SK-N-SH (cell line): Measurements from ENCODE around the gene UBE3C. TPM values are rescaled to one million over a fixed set of nuclear protein-coding genes. Genes with fewer than 3 reads are reported as not detected.

Experiments used
- CTCF ChIA-PET: fragments of 300-600, 350-600 bp; formaldehyde crosslinking; extraction: SDS; loops from one replicate; lab custom pipeline; 2021; lab: Yijun Ruan, JAX
- POLR2A ChIA-PET: fragments of 350-600 bp; sonication (Branson Sonifier 250); formaldehyde crosslinking; extraction: SDS; loops from one replicate; lab custom pipeline; 2020; ENCODE audit warnings: antibody characterized with exemption, inconsistent platforms; lab: Yijun Ruan, JAX
- DNase-seq: peaks from one replicate; pipeline ENCODE4 v3.0.0; 2012
- H2AFZ ChIP-seq: fragments of 200-600 bp; sonication (generic); 2 replicates; pipeline ENCODE4 v1.8.1; 2016; ENCODE audit warnings: antibody characterized with exemption, mild to moderate bottlenecking, low read depth
- H3F3A ChIP-seq: fragments of 200-600 bp; sonication (generic); replicated peaks from 2 replicates; pipeline ENCODE3; 2016; ENCODE audit warnings: antibody characterized with exemption, mild to moderate bottlenecking; ENCODE audit not compliant: insufficient read depth
- H3K27ac ChIP-seq, 2 experiments: fragments of 200-500 bp in 1 of 2; fragments of 200-600 bp in 1 of 2; sonication (Bioruptor generic) in 1 of 2; sonication (generic), shearing (Covaris generic) in 1 of 2; 2 replicates each; pipeline versions ENCODE4 v1.5.1 to v1.6.1; 2014 to 2016; ENCODE audit warnings: low read depth in 2 of 2, inconsistent platforms in 1 of 2, low read length in 1 of 2, mild to moderate bottlenecking in 1 of 2, mixed read lengths in 1 of 2
- H3K27me3 ChIP-seq: fragments of 200-600 bp; sonication (generic), shearing (Covaris generic); 2 replicates; pipeline ENCODE4 v1.6.1; 2016; ENCODE audit warnings: mixed run types; ENCODE audit not compliant: insufficient read depth
- H3K36me3 ChIP-seq, 2 experiments: fragments of 200-500 bp in 1 of 2; fragments of 200-600 bp in 1 of 2; sonication (Bioruptor generic) in 1 of 2; sonication (generic) in 1 of 2; replicated peaks in 1 of 2; 2 replicates each; pipeline versions ENCODE3 to v1.5.1; 2014 to 2016; ENCODE audit warnings: low read length in 1 of 2, mild to moderate bottlenecking in 1 of 2; ENCODE audit not compliant: insufficient read depth in 2 of 2, control insufficient read depth in 1 of 2
- H3K4me1 ChIP-seq, 2 experiments: fragments of 200-500 bp in 1 of 2; fragments of 200-600 bp in 1 of 2; sonication (Bioruptor generic) in 1 of 2; sonication (generic), shearing (Covaris generic) in 1 of 2; 2 replicates each; pipeline versions ENCODE4 v1.5.1 to v1.6.1; 2014 to 2016; ENCODE audit warnings: low read depth in 1 of 2, low read length in 1 of 2, mixed run types in 1 of 2; ENCODE audit not compliant: insufficient read depth in 2 of 2, control insufficient read depth in 1 of 2
- H3K4me2 ChIP-seq: fragments of 200-600 bp; sonication (generic), shearing (Covaris generic); 2 replicates; pipeline ENCODE4 v1.6.1; 2017; ENCODE audit warnings: mixed run types
- H3K4me3 ChIP-seq, 2 experiments: fragments of 200-500 bp in 1 of 2; fragments of 200-600 bp in 1 of 2; sonication (Bioruptor generic) in 1 of 2; sonication (generic), shearing (Covaris generic) in 1 of 2; 2 replicates each; pipeline versions ENCODE4 v1.5.1 to v1.8.1; 2014 to 2016; ENCODE audit warnings: low read depth in 2 of 2, inconsistent platforms in 1 of 2, low read length in 1 of 2, mild to moderate bottlenecking in 1 of 2, mixed read lengths in 1 of 2, moderate library complexity in 1 of 2
- H3K79me2 ChIP-seq: fragments of 200-600 bp; sonication (generic); 2 replicates; pipeline ENCODE4 v1.8.1; 2017; ENCODE audit warnings: mild to moderate bottlenecking; ENCODE audit not compliant: insufficient read depth
- H3K9ac ChIP-seq: fragments of 200-600 bp; sonication (generic); 2 replicates; pipeline ENCODE4 v1.6.1; 2017; ENCODE audit warnings: mixed run types
- H3K9me2 ChIP-seq: fragments of 200-600 bp; sonication (generic); 2 replicates; pipeline ENCODE4 v1.6.1; 2017; ENCODE audit warnings: mixed run types
- H3K9me3 ChIP-seq: fragments of 200-600 bp; sonication (generic); 2 replicates; pipeline ENCODE4 v1.6.1; 2017; ENCODE audit warnings: mixed run types, mild to moderate bottlenecking, moderate library complexity
- H4K20me1 ChIP-seq: fragments of 200-600 bp; sonication (generic); 2 replicates; pipeline ENCODE4 v1.6.1; 2017; ENCODE audit warnings: mild to moderate bottlenecking, mixed run types; ENCODE audit not compliant: insufficient read depth
- CHD2 ChIP-seq: fragments of 150-350 bp; IDR thresholded peaks from 2 replicates; pipeline ENCODE4 v1.6.1; 2018; ENCODE audit warnings: low read length; ENCODE audit not compliant: partially characterized antibody
- ELF1 ChIP-seq: IDR thresholded peaks from 2 replicates; pipeline ENCODE4 v1.4.0; 2012
- EP300 ChIP-seq, 2 experiments: IDR thresholded peaks; 2 replicates each; pipeline versions ENCODE4 v1.4.0 to v1.6.1; 2012; ENCODE audit warnings: borderline replicate concordance in 1 of 2, low read depth in 1 of 2, low read length in 1 of 2
- FOSL2 ChIP-seq: IDR thresholded peaks from 2 replicates; pipeline ENCODE4 v1.4.0; 2012; ENCODE audit warnings: low read depth, mild to moderate bottlenecking, moderate library complexity, borderline replicate concordance
- FOXJ3 ChIP-seq: sonication (generic); formaldehyde crosslinking; IDR thresholded peaks from 2 replicates; pipeline ENCODE4 v1.5.1; 2020; ENCODE audit warnings: mild to moderate bottlenecking, missing genetic modification reagents
- FOXM1 ChIP-seq: IDR thresholded peaks from 2 replicates; pipeline ENCODE4 v1.4.0; 2012; ENCODE audit warnings: low read depth, mild to moderate bottlenecking
- GABPA ChIP-seq: IDR thresholded peaks from 2 replicates; pipeline ENCODE4 v1.4.0; 2012; ENCODE audit warnings: low read depth, mild to moderate bottlenecking
- JUND ChIP-seq: IDR thresholded peaks from 2 replicates; pipeline ENCODE4 v1.4.0; 2012
- NFIC ChIP-seq: IDR thresholded peaks from 2 replicates; pipeline ENCODE4 v1.4.0; 2012; ENCODE audit warnings: borderline replicate concordance
- NRF1 ChIP-seq: IDR thresholded peaks from 2 replicates; pipeline ENCODE4 v1.6.1; 2012; ENCODE audit warnings: low read depth, mild to moderate bottlenecking, low read length
- POLR2AphosphoS5 ChIP-seq: IDR thresholded peaks from 2 replicates; pipeline ENCODE4 v1.6.1; 2012; ENCODE audit warnings: low read depth, low read length
- RFX5 ChIP-seq: IDR thresholded peaks from 2 replicates; pipeline ENCODE4 v1.6.1; 2012; ENCODE audit warnings: mild to moderate bottlenecking, improper control_type of control experiment, low read length
- RXRA ChIP-seq: IDR thresholded peaks from 2 replicates; pipeline ENCODE4 v1.4.0; 2012; ENCODE audit warnings: low read depth, mild to moderate bottlenecking, borderline replicate concordance
- SIN3A ChIP-seq: IDR thresholded peaks from 2 replicates; pipeline ENCODE4 v1.6.1; 2012; ENCODE audit warnings: low read depth, mild to moderate bottlenecking, low read length, moderate library complexity, borderline replicate concordance
- TAF1 ChIP-seq: IDR thresholded peaks from 2 replicates; pipeline ENCODE4 v1.6.1; 2012; ENCODE audit warnings: low read depth, mild to moderate bottlenecking, low read length, moderate library complexity, borderline replicate concordance
- TCF12 ChIP-seq: IDR thresholded peaks from 2 replicates; pipeline ENCODE4 v1.4.0; 2012
- TEAD4 ChIP-seq: IDR thresholded peaks from 2 replicates; pipeline ENCODE4 v1.4.0; 2012; ENCODE audit warnings: mild to moderate bottlenecking, borderline replicate concordance; ENCODE audit not compliant: insufficient read depth
- YY1 ChIP-seq: IDR thresholded peaks from 2 replicates; pipeline ENCODE4 v1.4.0; 2012; ENCODE audit warnings: low read depth, mild to moderate bottlenecking
- WGBS: methylation state at CpG from one replicate; pipeline ENCODE4 v1.1.6; 2017; ENCODE audit warnings: low lambda C conversion rate; 5-methylcytosine and 5-hydroxymethylcytosine counted together
- polyA plus RNA-seq, 3 experiments: library from polyadenylated mRNA; depleted of rRNA; stranded (reverse); fragments of >200 nt; gene quantifications; 2 replicates each; pipeline ENCODE4 v1.2.3, GENCODE V29; 2012
- TF ChIP-seq, protein P1 (sequence below): fragments of 150-350 bp; IDR thresholded peaks from 2 replicates; pipeline ENCODE4 v1.6.1; 2017; ENCODE audit warnings: antibody characterized with exemption, low read length, low read depth, borderline replicate concordance
- TF ChIP-seq, protein P2 (sequence below): fragments of 200-600 bp; sonication (generic); IDR thresholded peaks from 2 replicates; pipeline ENCODE4 v1.6.1; 2017; ENCODE audit warnings: antibody characterized with exemption, mild to moderate bottlenecking, moderate library complexity

UBE3C gene
- polyA plus RNA-seq, 1 of the 3 experiments (the other 2 are of a cell fraction) = 48.4 TPM

DNA sequence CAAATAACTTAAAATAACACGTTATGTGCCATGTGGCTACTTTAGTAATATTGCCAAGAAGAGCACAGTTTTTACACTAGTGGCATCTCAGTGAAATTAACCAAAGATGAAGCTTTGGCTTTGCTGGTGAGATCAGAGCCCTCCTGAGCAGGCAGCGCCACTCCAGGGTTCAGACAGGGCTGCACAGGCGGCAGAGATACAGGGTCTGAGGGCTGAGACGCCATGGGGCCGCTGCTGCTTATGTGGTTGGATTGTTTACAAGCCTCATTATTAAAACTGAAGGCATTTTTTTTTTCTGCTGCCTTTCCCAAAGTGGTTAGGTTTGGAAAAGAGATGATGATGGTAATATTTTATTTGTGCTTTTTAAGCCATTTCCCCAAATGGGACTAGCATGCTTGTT is 129.2 kb downstream of the UBE3C start:
- Histone ChIP-seq H4K20me1 (no peaks in the 10 kb centered on the region), H3K36me3 (peaks cover 43 to 60% of the 10 kb centered on the region in 2 experiments), H3K4me3 (no peak overlapping the region), H3K4me2 (no peak overlapping the region), H3K9ac (no peak overlapping the region), H3K9me2 (no peaks in the 10 kb centered on the region), H3K27me3 (no peaks in the 10 kb centered on the region)
- no peak for DNase-seq
- ChIA-PET POLR2A (no interaction called here), CTCF (interaction anchor here (1.4 to 1.8 kb wide), 3 partner anchors 13 to 17 kb away, joined by 4 to 13 read pairs (median 6); no protein-coding TSS in a partner anchor)
- TF ChIP-seq TCF12 (no peak), JUND (no peak), FOSL2 (no peak)
- TF ChIP-seq, all 33 proteins: peak for 0
- peaks cover 4% of the 10 kb centered on the region for H3F3A ChIP-seq
- H3K4me1 ChIP-seq = peaks cover 0 to 10% of the 10 kb centered on the region in 2 experiments; a peak in 2 of 4 replicates
- 94% methylated on average over 5 of the region's 5 CpGs for WGBS
- H2AFZ ChIP-seq = no peak overlapping the region
- no peak overlapping the region for H3K27ac ChIP-seq
- no peaks in the 10 kb centered on the region for H3K9me3 ChIP-seq
- no peaks in the 10 kb centered on the region for H3K79me2 ChIP-seq

DNA sequence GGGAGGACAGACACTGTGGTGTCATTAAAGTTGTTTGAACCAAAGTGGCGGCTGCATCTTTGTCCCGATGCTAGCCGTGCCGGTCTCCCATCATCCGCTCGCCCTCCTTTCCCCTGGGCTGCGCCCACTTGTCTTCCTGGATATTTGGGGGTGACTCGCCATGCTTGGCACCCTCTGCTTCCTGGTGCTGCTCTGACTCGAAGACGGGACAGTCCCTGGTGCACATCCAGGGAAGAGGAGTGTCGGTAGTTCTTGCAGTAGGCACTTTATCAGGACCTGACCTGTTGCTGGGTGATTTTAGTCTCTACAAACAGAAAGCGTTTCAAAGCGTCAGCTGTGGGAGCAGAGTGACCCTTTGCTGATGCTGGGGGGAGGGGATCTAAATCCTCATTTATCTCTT is 129.8 kb downstream of the UBE3C start:
- H3K79me2 ChIP-seq = no peaks in the 10 kb centered on the region
- TF ChIP-seq FOXJ3 (CRISPR knock-in tag) (no peak), CHD2 (no peak), TCF12 (no peak), ELF1 (no peak), GABPA (no peak), TAF1 (no peak), EP300 (IDR thresholded peaks at IDR 0.05; ENCODE audit: borderline replicate concordance in 1 of 2, low read depth in 1 of 2, low read length in 1 of 2) (no peak), RXRA (no peak), RFX5 (no peak), FOXM1 (no peak), YY1 (no peak), NFIC (no peak), SIN3A (no peak), NRF1 (no peak), POLR2AphosphoS5 (no peak), TEAD4 (no peak)
- TF ChIP-seq, protein P1, sequence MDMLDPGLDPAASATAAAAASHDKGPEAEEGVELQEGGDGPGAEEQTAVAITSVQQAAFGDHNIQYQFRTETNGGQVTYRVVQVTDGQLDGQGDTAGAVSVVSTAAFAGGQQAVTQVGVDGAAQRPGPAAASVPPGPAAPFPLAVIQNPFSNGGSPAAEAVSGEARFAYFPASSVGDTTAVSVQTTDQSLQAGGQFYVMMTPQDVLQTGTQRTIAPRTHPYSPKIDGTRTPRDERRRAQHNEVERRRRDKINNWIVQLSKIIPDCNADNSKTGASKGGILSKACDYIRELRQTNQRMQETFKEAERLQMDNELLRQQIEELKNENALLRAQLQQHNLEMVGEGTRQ = no peak
- TF ChIP-seq, protein P2, sequence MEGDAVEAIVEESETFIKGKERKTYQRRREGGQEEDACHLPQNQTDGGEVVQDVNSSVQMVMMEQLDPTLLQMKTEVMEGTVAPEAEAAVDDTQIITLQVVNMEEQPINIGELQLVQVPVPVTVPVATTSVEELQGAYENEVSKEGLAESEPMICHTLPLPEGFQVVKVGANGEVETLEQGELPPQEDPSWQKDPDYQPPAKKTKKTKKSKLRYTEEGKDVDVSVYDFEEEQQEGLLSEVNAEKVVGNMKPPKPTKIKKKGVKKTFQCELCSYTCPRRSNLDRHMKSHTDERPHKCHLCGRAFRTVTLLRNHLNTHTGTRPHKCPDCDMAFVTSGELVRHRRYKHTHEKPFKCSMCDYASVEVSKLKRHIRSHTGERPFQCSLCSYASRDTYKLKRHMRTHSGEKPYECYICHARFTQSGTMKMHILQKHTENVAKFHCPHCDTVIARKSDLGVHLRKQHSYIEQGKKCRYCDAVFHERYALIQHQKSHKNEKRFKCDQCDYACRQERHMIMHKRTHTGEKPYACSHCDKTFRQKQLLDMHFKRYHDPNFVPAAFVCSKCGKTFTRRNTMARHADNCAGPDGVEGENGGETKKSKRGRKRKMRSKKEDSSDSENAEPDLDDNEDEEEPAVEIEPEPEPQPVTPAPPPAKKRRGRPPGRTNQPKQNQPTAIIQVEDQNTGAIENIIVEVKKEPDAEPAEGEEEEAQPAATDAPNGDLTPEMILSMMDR = no peak
- TF ChIP-seq, all 33 proteins: peak for 0
- no peak for DNase-seq
- Histone ChIP-seq H3F3A (peaks cover 9% of the 10 kb centered on the region), H3K9ac (no peak overlapping the region), H3K4me3 (no peak overlapping the region), H3K4me2 (no peak overlapping the region), H3K27ac (no peak overlapping the region), H2AFZ (no peak overlapping the region), H3K9me3 (no peaks in the 10 kb centered on the region), H3K36me3 (peaks cover 43 to 56% of the 10 kb centered on the region in 2 experiments), H3K4me1 (peaks cover 5 to 10% of the 10 kb centered on the region in 2 experiments; a peak in 2 of 4 replicates), H3K9me2 (no peaks in the 10 kb centered on the region), H3K27me3 (no peaks in the 10 kb centered on the region), H4K20me1 (no peaks in the 10 kb centered on the region)
- ChIA-PET CTCF (interaction anchor here (0.6 to 8.4 kb wide), 6 partner anchors 14 to 425 kb away, joined by 3 to 120 read pairs (median 4); no protein-coding TSS in a partner anchor), POLR2A (no interaction called here)
- WGBS = 91% methylated on average over 13 of the region's 13 CpGs
